DMS79 (cell line): Measurements from ENCODE around the gene COL6A5.

ENCODE experiments used
- DNase-seq: peaks from one replicate; lab custom pipeline; 2025; lab: John Stamatoyannopoulos, UW

The COL6A5 gene

DNA sequence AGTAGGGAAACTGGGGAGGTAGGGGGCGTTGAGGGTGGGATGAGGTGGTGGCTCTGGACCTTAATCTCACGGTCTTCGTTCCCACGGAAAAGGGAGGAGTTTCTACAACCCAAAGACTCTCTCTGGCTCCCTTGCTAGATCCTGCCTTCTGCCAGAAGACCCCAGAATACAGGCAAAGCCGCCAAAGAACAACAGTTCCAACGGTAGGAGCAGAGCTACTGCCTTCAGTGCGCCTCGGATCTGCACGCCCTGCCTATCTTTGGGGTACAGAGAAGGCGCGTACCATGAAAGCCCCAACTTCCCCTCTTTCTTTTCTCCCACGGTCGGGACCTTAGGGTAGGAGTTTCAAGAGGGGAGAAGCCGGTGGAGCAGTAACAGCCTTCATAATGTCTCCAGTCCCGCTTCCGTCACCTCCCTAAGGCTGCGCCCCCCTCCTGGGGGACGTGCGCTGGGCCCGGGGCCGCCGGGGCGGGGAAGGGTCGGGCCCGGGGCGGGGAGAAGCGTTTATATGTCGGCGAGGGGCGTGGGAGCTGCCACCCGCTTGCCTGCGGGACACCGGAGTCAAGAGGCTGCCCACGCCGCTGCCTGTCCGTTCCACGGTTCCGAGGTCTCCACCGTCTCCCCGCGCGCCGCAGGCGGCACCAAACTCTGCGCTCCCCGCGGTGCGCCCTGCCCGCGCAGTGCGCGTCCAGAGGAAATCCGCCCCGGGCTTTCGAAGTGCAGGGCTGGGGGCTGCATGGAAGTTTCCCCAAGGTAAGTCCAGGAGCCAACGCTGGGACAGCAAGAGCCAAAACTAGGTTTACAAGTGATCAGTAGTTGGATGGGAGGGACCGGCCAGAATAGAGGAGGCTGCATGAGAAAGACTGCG, 171.4 kb downstream of the COL6A5 start, which contains the start of gene COL6A6:
Gene COL6A6 (plus strand): TSS at position 533 of the 868 bp plus-strand sequence. CDS start 43,188 bp downstream, outside the sequence.
- DNase-seq: no peak

DNA sequence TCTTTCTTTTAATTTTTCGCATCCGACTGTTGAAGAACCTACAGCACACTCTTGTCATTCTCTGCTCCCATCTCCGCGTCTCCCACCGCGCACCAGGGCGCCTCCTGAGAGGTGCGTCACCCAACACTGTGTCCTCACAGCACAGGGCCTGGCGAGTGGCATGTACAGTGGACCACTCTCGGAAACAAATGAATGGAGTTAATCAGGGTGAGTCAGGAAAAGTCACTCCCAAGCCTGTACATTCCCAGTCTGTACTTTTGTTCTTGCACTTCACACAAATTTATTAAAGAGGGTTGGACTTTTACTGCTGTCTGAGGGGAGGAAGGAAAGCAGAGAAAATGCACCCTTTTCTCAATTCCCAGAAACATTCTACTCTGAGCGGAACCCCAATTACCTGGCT, 172.1 kb downstream of the COL6A5 start:
- no peak for DNase-seq

DNA sequence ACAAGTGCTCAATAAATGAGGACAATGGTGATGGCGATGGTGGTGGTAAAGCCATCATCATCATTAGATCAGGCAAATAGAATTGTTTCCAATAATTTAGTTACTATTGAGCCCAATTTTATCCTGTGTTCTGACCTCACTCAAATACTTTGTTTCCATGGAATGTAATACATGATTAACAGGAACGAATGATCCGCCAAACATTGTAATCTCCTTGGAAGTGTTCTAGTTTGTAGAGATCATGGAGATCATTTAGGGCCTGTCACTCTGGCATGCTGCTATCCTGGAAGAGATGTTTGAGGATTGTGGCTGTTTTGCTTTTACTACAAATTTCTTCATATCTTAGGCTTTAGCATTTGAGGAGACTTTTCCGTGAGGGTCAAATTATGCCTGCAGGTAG, 174.3 kb downstream of the COL6A5 start:
- no peak for DNase-seq

DNA sequence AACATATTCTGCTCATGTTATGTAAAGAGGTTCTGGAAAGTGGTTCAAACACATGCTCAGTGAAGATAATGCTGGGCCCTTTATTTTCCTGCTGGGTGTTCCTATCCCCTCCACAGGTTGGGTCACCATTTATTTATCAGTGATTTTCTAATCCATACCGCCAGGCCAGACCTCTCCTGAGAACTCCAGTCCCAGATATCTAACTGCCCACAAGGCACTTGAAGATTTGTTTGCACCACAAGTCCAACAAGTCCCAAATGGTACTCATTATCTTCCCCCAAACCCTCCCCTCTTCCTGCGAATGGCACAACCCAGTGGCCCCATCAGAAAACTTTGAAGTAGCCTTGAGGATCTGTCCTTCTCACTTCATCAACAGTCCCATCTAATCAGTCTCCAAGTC, 176.9 kb downstream of the COL6A5 start:
- DNase-seq: no peak

GRCh38 chr3:130527426-130527825, 182.0 kb downstream of the COL6A5 start:
- DNase-seq: no peak

DNA sequence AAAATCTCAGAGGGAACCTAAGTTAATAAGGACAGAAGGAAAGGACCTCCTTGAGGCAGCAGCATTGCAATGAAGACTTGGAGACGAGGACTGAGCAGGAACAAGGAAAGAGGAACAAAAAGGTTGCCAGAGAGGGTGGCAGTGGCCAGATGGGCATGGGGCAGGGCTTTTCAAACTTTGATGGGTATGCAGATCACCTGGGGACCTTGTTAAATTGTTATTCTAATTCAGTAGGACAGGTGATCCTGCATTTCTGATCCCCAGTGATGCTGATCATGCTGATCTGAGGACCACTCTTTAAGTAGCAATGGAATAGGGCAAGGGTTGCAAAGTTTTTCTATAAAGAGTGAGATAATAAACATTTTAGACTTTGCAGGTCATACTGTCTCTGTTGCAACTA, 182.6 kb downstream of the COL6A5 start:
- DNase-seq: no peak

DNA sequence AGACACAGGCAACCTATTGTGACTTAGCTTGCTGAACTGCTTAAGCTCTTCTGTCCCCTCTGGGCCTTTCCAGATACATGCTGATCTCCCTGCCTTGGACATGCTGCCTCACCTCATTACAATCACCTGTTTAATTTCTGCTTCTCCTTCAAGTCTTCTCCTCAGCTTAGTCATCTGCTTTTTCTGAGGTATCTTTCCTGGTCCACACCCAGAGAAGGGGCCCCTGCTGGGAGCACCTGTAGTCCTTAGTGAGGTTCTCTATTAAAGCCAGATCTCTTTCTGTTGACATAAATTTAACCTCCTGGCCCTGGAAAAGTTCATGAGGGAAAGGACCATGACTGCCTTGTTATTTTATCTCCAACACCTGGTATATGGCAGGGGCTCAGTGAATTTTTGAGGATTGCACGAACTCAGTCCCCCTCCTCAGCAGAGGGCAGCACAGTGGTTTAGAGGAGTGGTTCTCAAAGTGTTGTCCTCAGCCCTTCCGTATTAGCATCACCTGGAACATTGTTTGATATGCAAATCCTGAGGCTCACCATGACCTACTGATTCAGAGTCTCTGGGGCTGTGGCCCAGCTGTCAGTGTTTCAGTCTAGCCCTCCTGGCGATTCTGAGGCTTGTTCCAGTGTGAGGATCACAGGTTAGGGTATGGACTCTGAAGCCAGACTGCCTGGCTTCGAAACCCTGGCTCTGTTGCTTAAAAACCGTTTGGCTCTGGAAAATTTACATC, 184.2 kb downstream of the COL6A5 start:
- DNase-seq: no peak

GRCh38 chr3:130533247-130533646, 187.8 kb downstream of the COL6A5 start:
- DNase-seq: no peak
